Ishikawa (cell line): ENCODE results near the gene FEM1C.

ENCODE experiments used
- CEBPB ChIP-seq: IDR thresholded peaks from 2 replicates; pipeline ENCODE4 v1.6.1; 2012
- CREB1 ChIP-seq: IDR thresholded peaks from 2 replicates; pipeline ENCODE4 v1.6.1; 2012; ENCODE audit warnings: low read depth
- EGR1 ChIP-seq: IDR thresholded peaks from 2 replicates; pipeline ENCODE4 v1.6.1; 2012
- EP300 ChIP-seq: IDR thresholded peaks from 2 replicates; pipeline ENCODE4 v1.6.1; 2012; ENCODE audit warnings: borderline replicate concordance
- FOXM1 ChIP-seq: IDR thresholded peaks from 2 replicates; pipeline ENCODE4 v1.6.1; 2012; ENCODE audit warnings: low read depth, borderline replicate concordance
- MAX ChIP-seq: IDR thresholded peaks from 2 replicates; pipeline ENCODE4 v1.6.1; 2012
- NFIC ChIP-seq: IDR thresholded peaks from 2 replicates; pipeline ENCODE4 v1.6.1; 2012
- RAD21 ChIP-seq: IDR thresholded peaks from 2 replicates; pipeline ENCODE4 v1.6.1; 2012; ENCODE audit warnings: low read depth
- TAF1 ChIP-seq: IDR thresholded peaks from 2 replicates; pipeline ENCODE4 v1.6.1; 2012; ENCODE audit warnings: low read depth, mild to moderate bottlenecking
- TCF12 ChIP-seq: IDR thresholded peaks from 2 replicates; pipeline ENCODE4 v1.6.1; 2012; ENCODE audit warnings: low read depth
- TEAD4 ChIP-seq: IDR thresholded peaks from 2 replicates; pipeline ENCODE4 v1.6.1; 2012
- USF1 ChIP-seq: IDR thresholded peaks from 2 replicates; pipeline ENCODE4 v1.6.1; 2012
- YY1 ChIP-seq: IDR thresholded peaks from 2 replicates; pipeline ENCODE4 v1.6.1; 2012; ENCODE audit warnings: low read depth
- ZBTB7A ChIP-seq: IDR thresholded peaks from 2 replicates; pipeline ENCODE4 v1.6.1; 2012; ENCODE audit warnings: low read depth
- TF ChIP-seq, protein P1 (sequence below): IDR thresholded peaks from 2 replicates; pipeline ENCODE4 v1.6.1; 2012; ENCODE audit warnings: low read depth, mild to moderate bottlenecking

FEM1C gene

GRCh38 chr5:115568668-115569067 lies 24.1 kb upstream of the FEM1C start:
- no peak for TF ChIP-seq ZBTB7A
- no peak for TF ChIP-seq USF1
- no peak for TF ChIP-seq EP300
- TF ChIP-seq CEBPB: no peak
- TF ChIP-seq FOXM1: no peak
- TF ChIP-seq RAD21: no peak
- no peak for TF ChIP-seq CREB1
- TF ChIP-seq MAX: no peak
- no peak for TF ChIP-seq TCF12
- TF ChIP-seq NFIC: no peak
- TF ChIP-seq EGR1: no peak
- TF ChIP-seq TEAD4: no peak
- TF ChIP-seq TAF1: no peak
- no peak for TF ChIP-seq YY1
- TF ChIP-seq, protein P1, sequence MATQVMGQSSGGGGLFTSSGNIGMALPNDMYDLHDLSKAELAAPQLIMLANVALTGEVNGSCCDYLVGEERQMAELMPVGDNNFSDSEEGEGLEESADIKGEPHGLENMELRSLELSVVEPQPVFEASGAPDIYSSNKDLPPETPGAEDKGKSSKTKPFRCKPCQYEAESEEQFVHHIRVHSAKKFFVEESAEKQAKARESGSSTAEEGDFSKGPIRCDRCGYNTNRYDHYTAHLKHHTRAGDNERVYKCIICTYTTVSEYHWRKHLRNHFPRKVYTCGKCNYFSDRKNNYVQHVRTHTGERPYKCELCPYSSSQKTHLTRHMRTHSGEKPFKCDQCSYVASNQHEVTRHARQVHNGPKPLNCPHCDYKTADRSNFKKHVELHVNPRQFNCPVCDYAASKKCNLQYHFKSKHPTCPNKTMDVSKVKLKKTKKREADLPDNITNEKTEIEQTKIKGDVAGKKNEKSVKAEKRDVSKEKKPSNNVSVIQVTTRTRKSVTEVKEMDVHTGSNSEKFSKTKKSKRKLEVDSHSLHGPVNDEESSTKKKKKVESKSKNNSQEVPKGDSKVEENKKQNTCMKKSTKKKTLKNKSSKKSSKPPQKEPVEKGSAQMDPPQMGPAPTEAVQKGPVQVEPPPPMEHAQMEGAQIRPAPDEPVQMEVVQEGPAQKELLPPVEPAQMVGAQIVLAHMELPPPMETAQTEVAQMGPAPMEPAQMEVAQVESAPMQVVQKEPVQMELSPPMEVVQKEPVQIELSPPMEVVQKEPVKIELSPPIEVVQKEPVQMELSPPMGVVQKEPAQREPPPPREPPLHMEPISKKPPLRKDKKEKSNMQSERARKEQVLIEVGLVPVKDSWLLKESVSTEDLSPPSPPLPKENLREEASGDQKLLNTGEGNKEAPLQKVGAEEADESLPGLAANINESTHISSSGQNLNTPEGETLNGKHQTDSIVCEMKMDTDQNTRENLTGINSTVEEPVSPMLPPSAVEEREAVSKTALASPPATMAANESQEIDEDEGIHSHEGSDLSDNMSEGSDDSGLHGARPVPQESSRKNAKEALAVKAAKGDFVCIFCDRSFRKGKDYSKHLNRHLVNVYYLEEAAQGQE: no peak

- no peak for TF ChIP-seq MAX
- TF ChIP-seq EGR1: no peak
- TF ChIP-seq FOXM1: no peak
- no peak for TF ChIP-seq EP300
- TF ChIP-seq TEAD4: no peak
- no peak for TF ChIP-seq YY1
- TF ChIP-seq, protein P1: no peak
- TF ChIP-seq CREB1: no peak
- TF ChIP-seq RAD21: no peak
- TF ChIP-seq ZBTB7A: no peak
- TF ChIP-seq CEBPB: no peak
- TF ChIP-seq TCF12: no peak
Measured at GRCh38 chr5:115565233-115565632, 20.7 kb upstream of the FEM1C start.

GRCh38 chr5:115561176-115561575 lies 16.6 kb upstream of the FEM1C start:
- TF ChIP-seq ZBTB7A (no peak), TEAD4 (no peak), YY1 (no peak), CREB1 (no peak), TCF12 (no peak), NFIC (no peak), MAX (no peak)

DNA sequence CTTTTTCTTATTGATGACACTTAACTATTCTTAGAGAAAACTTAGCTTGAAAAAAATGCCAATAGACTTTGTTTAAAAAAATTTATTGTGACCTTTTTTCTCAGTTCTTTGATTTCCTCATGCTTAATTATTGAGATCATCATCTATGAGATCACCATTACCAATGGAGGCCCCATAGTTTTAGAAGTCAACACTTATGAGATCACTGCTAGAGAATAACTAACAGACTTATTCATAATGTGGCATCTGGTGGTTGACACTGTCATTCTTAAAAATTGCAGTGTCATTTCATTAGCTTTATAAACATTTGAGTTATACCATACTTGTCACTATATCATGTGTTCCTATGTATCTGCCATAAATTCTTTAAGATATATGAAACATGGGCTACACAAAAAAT lies 14.9 kb upstream of the FEM1C start:
- TF ChIP-seq EGR1: no peak
- TF ChIP-seq YY1: no peak
- TF ChIP-seq RAD21: no peak
- TF ChIP-seq TCF12: no peak
- TF ChIP-seq USF1: no peak
- TF ChIP-seq CREB1: no peak
- TF ChIP-seq TEAD4: no peak
- no peak for TF ChIP-seq EP300
- TF ChIP-seq TAF1: no peak
- no peak for TF ChIP-seq NFIC
- TF ChIP-seq, protein P1: no peak
